Stimulated activated CD8-positive, alpha-beta memory T cell treated with anti-CD3 and anti-CD28 coated beads, Interleukin-15, amount 100 ng/mL, for 24 hours (primary cell): ENCODE data around the gene ERGIC1.

ENCODE experiments used
- DNase-seq: peaks from one replicate; pipeline ENCODE4 v3.0.0-alpha.2; 2020; ENCODE audit warnings: low read depth

ERGIC1 gene

DNA sequence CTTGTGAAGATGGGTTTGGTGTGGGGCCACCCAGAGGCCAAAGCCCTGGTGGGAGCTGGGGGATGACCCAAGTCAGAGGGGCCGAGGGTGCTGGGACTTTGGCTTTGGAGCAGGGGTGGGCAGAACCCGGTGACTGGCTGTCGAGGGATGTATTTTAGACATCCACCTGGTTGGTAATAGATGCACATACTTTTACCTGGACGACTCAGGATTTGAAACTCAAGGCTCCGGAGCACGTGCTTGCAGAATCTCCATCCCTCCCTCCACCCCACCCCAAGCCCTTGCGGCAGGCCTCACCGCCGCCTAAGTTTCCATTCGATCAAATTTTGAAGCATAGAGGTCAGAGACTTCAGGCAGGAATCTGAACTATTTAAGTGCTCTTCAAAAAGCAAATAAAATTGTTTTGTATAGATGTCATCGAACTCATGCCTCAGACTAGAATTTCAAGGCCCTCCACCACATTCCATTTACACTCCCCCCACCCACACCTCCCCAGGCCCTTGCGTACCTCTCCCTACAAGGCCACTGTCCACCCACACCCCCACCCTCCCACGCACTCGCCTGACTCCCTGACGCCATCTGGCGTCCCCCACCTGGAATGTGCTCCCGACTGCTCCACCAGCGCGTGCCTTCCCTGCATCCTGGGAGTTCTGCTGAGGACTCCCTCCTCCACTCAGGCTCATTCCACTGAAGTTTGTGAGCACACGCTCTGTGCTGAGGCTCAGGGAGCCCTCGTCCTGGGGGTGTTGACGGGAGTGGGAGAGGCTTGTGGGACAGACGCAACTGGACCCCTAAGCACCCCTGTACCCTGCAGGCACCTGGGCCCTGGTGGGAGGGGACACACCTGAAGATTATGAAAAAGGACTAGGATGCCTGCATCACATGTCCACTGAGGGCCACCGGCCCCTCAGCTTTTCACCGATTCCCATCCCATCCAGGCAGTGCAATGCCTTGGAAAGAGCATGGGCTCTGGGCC is 68.7 kb downstream of the ERGIC1 start:
- DNase-seq, result no peak

DNA sequence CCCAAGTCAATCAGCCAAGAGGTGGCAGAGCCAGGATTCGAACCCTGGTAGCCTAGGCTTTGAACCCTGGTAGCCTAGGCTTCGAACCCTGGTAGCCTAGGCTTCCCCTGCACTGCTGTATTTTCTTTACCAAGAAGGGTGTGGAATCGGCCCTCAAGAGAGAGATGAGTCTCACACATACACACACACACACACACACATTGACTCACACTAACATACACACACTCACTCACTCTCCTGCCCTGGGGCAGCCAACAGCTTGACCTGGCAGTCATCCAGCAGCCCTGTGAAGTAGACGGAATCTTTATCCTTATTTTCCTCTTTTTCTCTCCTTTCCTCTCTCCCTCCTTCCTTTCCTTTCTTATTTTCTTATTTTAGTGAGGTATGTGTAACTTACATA is 69.7 kb downstream of the ERGIC1 start:
- DNase-seq, result no peak

DNA sequence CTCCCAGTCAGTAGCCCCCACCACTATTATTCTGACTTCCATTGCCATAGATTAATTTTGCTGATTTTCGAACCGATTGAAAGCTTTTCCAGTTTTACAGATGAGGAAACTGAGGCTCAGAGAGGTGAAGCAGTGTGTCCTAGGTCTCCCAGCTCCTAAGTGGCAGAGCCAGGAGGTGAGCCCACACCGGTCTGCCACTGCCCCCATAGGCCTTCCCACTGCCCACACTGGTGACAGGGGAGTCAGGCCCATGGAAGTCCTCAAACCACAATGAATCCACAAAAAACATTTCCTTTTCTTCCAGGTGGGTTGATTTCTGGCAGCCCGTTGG is 70.2 kb downstream of the ERGIC1 start:
- DNase-seq, result no peak

DNA sequence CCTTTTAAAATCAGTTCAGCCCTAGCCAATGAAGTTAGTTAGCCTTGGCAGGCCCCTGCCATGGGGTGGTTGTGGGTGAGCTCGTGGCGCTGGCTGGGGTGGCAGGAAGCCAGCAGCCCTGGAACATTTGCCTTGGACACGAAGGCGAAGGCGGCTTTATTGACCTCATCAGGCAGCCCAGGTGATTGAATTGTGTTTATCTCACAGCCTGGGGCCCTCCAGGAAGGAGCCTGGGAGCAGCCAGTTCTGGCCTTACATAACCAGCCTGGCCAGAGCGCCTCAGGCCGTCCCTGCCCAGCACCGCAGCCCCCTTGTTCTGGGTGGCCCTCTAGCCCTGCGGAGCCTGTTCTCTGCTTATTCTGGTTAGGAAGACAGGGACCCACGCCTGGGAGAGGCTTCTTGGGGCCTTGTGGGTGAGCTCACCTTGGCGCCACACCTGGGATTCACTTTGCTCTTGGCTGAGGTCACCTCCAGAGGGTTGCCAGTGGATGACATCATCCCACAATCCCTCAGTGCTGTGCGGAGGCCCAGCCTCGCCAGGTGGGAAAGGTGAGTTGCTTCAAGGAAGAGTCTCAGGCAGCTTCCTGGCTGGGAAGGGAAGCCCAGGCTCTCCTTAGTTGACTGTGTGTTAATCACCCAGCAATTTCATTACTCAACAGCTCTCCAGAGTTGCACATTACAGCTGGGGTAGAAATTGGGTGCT is 70.7 kb downstream of the ERGIC1 start:
- no peak for DNase-seq

DNA sequence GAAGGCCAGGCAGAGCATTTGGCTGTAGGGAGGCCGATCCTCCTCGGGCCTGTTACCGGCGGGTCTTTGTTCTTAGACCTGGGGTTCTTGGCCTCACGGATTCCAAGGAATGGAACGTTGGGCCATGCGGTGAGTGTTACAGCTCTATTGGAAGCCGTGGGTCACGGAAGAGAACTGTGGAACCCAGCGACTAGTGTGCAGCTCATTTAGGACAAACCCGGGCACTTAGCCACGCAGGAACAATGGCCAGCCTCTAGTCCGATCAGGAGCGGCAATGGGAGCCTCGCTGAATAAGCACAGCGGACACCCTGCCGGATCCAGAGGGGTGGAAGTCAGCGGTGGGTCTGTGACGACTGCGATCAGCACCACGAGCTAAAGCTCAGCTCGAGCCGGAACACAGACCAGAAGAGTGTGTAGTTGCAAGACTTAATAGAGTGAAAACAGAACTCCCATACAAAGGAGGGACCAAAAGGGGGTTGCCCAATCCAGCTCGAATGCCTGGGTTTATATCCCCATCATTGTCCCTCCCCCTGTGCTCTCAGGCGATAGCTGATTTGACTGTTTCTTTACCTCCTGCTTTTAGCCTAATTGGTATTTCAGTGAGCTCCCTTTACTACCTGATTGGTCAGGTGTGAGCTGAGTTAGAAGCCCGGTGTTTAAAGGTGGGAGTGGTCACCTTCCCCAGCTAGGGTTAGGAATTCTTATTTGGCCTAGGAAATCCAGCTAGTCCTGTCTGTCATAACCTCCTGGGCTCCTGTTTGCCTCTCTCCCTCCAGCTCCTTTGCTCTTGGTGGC is 71.5 kb downstream of the ERGIC1 start:
- no peak for DNase-seq

DNA sequence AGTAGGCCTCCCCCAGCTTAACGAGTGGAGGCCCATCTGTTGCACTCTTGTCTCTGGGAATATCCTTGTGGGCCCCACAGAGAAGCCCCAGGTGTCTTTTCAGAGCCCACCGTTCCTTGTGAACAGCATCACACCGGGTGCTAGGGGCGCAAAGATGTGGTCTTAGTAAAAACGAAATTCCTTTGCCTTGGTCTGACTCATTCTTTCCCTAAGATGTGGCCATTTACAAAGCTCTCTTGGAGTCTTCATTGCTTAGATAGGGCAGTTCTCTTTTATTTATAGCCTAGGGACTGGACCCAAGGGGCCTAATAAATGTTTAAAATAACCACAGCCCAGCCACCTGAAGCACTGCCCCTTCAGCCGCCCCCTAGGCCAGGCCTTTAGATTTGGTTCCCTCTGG is 72.4 kb downstream of the ERGIC1 start:
- no peak for DNase-seq

DNA sequence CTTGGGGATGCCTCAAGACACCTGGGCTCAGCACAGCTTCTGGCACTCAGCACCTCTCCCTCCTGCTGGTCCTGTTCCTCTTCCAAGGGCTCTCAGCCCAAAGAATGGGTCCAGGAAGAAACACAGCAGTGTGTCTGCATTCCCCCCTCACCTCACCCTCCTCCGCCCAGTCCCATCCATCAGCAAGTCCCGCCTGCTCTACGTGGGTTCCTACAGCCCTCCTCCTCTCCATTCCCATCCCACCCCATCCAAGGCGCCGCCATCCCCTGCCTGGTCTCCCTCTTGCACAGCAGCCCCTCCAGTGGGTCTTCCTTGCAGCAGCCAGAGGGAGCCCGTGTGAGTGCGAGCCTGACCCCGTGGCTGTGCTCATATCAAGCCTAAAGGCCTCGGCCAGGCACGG is 72.8 kb downstream of the ERGIC1 start:
- no peak for DNase-seq

DNA sequence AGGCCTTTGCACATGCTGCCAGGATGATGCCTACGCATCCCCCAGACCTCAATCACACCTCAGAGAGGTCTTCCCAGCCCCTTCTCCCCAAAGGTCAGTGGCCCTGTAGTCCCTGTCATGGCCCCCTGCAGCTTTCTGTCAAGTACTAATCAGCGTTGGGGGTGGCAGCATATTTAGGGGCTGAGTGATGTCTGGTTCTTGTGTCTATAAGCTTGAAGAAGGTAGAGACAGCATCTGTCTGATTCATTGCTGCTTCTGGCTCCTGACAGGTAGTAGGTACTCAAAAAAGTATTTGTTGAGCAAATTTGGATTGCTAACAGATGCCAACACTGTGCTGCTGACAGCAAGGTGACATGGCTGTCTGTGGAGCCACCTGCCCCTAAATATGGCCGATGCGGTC is 73.6 kb downstream of the ERGIC1 start:
- no peak for DNase-seq

DNA sequence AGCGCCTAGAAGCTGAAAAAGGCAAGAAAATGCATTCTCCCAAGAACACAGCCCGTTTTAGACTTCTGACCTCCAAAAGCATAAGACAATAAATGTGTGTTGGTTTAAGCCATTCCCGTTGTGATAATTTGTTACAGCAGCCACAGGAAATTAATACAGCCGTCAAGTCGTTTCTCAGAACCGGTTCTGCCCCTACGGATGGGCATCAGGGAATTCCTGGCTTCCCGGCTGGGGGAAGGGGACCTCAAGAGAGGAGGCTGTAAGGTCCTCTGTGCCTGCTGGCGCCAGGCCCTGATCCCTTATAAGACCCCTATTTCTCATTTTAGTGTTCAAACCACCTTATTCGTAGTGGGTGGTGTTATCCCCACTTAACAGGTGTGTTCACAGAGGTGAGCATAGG is 74.6 kb downstream of the ERGIC1 start:
- no peak for DNase-seq

DNA sequence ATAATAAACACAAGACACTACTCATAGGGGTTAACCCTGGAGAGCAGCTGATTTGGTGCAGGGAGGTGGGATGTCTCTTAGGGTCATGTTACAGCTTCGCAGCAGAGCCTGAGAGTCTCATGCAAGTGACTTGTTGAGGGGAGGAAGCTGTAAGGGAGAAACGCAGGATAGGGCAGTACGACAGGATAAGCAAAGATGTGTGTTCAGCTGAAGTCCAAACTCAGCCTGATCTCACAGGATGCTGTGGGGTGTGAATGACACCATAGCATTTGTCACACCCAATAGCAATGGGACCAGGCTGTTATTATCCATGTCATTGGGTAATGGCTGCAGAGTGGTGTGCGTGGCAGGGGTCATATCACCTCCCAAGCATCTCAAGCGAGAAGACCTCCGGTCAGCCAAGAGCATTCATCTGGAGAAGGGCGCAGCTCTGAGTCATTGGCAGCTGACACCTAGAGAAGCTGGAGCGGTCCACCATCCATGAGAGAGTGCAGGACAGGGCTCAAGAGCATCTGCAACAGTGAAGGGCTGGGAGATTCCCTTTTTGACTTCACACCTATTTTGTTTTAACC is 76.0 kb downstream of the ERGIC1 start:
- DNase-seq, result no peak

DNA sequence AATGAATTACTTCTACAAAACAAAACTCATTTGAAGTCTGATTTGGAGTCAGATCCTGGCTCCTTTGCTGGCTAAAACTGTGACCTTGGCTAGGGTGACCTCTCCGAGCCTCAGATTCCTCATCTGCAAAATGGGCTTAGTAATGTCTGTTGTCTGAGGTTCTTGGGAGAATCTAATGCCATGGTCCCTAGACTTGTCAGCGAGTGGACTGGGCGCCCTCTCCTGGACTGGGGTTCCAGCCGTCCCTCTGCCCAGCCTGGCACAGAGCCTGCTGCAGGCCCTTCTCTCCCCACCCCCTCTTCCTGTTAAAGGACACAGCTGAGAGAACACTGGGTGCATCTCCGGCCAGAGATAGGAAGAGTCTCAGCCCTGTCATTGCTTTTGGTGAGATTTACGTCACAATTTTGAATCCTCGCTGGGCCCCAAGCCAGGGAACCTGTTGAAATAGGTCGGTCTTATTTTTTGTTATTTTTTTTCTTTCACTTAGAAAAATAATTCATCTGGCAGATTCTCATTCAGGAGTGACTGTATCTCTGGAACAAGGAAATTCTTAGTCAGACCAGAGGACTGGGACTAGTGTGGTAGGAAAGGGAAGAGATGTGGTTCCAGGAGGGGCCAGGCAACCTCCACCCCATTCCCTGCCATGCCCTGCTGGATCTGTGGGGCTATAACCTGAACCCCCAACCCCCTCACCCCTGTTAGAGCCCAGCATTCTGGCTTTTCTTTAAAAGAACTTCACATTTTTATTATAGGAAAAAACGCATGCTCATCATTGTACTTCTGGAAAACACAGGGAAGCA is 77.0 kb downstream of the ERGIC1 start:
- no peak for DNase-seq

DNA sequence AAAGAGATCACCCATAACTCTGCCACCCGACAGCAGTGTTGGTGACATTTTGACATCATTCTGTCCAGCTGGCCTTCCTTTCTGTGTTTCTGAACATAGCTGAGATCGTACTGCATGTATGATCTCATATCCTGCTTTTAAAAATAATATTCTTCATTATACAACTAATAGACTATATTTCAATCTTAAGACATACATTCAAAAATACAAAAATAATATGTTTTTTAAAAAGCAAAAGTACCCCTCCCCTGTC is 77.5 kb downstream of the ERGIC1 start:
- no peak for DNase-seq

DNA sequence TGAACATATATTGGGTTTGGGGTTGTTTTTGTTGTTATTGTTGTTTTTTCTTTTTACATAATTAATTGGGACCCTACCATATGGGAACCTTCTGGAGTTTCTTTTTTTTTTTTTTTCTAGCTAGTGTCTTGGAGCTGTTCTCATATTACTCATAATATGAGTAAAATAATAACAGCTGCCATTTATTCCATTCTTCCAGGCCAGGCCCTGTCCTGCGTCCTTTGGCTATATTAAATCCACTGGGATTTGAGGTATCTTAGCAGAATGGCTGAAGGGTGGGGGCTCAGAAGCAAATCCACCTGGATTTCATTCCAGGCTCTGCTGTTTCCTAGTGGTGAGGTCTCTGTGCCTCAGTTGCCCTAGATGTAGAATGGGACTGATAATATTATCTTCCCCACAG is 77.9 kb downstream of the ERGIC1 start:
- no peak for DNase-seq

DNA sequence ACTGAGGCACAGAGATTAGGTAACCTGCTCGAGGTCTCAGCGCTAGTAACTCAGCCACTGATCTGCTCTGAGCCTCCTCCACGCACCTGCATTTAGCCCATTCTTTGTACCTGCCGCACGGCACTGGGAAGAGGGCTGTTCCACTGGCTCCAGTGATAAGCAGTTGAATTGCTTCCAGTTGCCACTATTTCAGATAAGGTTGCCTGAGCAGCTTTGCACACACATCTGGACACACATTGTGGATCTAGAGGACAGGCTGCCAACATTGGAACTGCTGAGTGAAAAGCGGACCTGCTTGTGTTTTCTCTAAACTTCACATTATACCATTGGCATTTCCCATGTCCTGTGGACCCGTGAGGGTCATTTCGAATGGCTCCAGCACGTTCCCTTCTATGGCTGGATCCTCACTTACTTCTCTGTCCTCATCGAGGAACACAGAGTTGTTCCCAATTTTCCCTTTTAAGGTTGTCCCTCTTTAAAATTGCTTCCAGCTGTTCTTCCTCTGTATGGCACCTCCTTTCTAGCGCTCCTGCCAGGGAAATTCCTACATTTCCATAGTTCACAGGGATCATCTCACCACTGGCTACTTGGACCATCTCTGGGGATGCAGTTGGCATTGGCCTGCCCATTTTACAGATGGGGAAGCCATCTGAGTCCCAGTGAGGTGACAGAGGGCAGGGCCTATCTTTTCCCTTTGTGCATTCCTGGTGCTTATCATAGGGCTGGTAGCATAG is 79.2 kb downstream of the ERGIC1 start:
- no peak for DNase-seq

DNA sequence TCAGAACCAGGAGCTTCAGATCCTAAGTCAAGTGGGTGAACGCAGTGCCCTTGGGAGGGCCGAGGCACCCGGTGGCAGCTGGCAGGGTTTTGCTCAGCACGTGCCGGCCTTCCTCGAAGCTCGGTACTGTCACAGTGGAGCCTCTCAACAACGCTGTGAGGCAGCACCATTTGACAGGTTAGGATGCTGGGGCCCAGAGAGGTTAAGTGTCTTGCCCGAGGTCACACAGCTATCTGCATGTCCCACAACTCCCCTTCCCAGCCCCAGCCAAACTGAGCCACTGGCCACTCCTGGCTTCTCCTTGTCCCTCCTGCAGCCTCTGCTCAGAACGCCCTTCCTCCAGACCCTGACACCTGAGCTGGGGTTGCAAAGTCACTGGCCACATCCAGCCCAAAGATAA is 81.5 kb downstream of the ERGIC1 start:
- no peak for DNase-seq

DNA sequence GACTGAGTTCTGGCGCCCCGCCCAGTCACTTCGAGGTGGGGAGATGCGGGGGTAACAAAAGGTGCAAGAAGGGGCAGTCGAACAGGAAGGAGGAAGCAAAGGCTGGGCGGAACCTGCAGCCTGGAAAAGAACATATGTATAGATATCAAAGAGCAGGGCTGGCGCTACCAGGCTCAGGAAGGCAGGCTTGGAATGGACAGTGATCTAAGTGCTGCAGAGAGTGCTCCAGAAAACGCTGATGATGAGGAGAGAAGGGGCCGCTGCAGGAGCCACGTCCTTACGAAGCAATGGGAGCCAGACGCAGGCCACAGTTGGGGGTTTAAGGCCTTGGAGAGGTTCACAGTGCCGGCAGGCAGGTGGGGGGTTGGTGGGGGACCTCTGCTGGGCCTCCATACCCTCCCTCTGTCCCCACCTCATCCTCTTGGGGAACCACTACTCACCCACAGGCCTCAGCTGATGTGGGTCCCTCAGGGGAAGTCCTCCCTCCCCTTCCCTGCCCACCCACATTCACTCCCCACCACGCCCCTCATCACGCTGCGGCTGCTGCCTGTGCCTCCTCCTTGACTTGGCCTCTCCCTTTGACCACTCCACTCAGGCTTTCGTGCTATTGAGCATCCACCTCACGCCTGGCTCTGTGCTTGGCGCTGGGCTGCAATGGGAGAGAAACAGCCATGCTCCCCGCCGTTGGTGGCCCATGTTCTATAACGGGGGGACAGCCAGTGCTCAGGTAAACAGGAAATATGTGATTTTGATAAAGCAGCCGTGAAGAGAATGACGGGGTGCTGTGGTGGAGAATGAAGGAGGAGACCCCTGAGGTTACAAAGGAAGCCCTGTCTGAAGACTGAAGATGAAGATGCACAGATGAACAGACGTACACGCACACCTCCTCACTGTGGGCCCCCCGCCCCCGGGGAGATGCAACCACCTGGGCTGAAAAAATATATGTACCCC is 84.6 kb downstream of the ERGIC1 start:
- DNase-seq, result no peak

DNA sequence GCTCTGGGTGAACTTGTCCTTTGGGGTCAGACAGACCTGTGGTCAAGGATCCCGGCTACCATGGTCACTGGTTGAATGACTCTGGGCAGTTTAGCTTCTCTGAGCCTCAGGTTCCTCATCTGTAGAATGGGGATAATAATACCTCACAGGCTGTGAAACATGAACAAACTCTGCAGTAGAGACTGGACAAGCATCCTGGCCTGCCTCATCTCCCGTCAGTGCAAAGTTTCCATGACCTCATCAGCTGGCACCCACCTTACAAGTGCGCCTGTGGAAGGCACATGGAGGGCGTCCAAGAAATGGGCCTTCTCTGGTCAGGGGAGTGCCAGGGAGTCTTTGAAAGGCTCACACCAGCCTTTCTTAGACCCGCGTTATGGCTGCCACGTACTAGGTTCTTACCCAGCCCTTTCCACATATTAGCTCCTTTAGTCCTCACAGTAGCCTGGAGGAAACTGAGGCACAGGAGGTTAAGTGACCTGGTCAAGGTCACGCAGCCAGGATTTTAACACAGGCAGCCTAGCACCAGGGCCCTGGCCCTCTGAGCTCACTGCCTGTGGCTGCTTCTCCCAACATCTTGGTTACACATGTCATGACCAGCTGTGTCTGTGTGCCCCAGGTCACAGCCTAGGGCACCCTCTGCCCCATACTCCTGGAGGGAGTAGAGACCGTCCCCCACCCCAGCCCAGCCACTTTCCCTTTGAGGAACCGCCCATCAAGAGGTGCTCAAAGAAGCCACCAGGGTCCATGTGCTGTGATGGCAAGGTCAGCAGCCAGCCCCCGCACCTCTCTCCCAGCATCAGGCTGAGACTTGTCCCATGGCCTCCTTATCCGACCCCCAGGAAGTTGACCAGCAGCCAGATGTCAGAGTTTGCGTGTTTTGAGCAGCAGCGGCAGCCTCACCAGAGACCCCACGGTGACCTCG is 85.7 kb downstream of the ERGIC1 start:
- no peak for DNase-seq

DNA sequence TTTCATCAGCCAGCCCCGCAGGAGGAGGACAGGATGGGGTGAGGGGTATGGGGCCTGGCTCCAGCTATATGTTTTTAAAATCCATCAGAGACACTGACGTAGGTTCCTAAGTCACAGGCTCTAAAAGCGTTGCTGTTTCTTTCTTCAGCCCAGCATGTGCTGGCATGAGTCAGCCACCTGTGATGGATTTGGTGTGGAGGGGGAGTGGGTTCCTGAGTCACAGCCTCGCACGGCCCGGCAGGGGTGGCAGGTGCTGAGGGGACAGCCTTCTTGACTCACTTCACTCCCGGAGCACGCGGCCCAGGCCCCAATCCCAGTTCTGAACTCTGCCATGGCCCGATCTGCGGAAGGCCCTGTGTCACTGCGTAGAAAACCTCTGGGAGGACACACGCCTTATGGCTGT is 86.4 kb downstream of the ERGIC1 start:
- no peak for DNase-seq

DNA sequence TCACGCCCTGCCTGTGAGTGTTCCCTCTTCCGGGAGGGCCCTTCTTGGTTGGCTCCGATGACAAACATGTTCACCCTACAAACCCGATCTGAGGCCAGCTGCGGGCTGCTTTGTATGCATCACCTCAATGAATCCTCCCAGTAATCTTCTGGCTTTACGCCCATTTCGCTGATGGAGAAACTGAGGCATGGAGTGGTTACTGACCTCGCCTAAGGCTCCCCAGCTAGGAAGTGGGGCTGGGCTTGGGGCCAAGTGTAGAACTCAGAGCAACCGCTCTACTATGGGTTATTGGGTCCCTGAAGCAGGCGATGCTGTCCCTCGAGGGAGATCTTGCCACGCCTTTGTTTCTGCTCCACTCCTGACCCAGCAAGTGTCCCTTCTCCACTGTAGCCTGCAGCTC is 86.9 kb downstream of the ERGIC1 start:
- no peak for DNase-seq
